H9 (cell line): ENCODE results near the gene EPHB2. TPM values are rescaled to one million over a fixed set of nuclear protein-coding genes. Genes with fewer than 3 reads are reported as not detected.

Experiments used
- DNase-seq: peaks from one replicate; pipeline ENCODE4 v3.0.0-alpha.2; 2017
- H2AFZ ChIP-seq: one replicate; pipeline ENCODE4 v1.6.1; 2013; ENCODE audit warnings: mild to moderate bottlenecking, low read length, control low read depth, moderate library complexity
- H2AK5ac ChIP-seq: 2 replicates; pipeline ENCODE4 v1.6.1; 2013; ENCODE audit warnings: low read length, control low read depth, mixed read lengths; ENCODE audit not compliant: insufficient read length
- H2BK120ac ChIP-seq: one replicate; pipeline ENCODE4 v1.6.1; 2013; ENCODE audit warnings: low read depth, mild to moderate bottlenecking, low read length, control low read depth, inconsistent platforms; ENCODE audit not compliant: poor library complexity, severe bottlenecking
- H2BK12ac ChIP-seq: 2 replicates; pipeline ENCODE4 v1.6.1; 2013; ENCODE audit warnings: low read length, control low read depth, mixed read lengths, low read depth; ENCODE audit not compliant: insufficient read length
- H2BK15ac ChIP-seq: 2 replicates; pipeline ENCODE4 v1.6.1; 2013; ENCODE audit warnings: low read depth, low read length, control low read depth
- H2BK20ac ChIP-seq: one replicate; pipeline ENCODE4 v1.6.1; 2013; ENCODE audit warnings: low read depth, mild to moderate bottlenecking, low read length, control low read depth, inconsistent platforms; ENCODE audit not compliant: poor library complexity, severe bottlenecking
- H2BK5ac ChIP-seq: 2 replicates; pipeline ENCODE4 v1.6.1; 2013; ENCODE audit warnings: low read length, control low read depth, mixed read lengths; ENCODE audit not compliant: insufficient read length
- H3K14ac ChIP-seq: 2 replicates; pipeline ENCODE4 v1.6.1; 2013; ENCODE audit warnings: low read length, control low read depth; ENCODE audit not compliant: insufficient read depth
- H3K18ac ChIP-seq: 2 replicates; pipeline ENCODE4 v1.6.1; 2013; ENCODE audit warnings: low read depth, mild to moderate bottlenecking, mixed read lengths, low read length, control low read depth; ENCODE audit not compliant: insufficient read length
- H3K23ac ChIP-seq: 2 replicates; pipeline ENCODE4 v1.6.1; 2013; ENCODE audit warnings: low read length, control low read depth, mixed read lengths, low read depth; ENCODE audit not compliant: insufficient read length
- H3K23me2 ChIP-seq: 2 replicates; pipeline ENCODE4 v1.6.1; 2013; ENCODE audit warnings: low read depth, mild to moderate bottlenecking, mixed read lengths, low read length, control low read depth; ENCODE audit not compliant: insufficient read length, poor library complexity, severe bottlenecking
- H3K27ac ChIP-seq: 2 replicates; pipeline ENCODE4 v1.5.1; 2013; ENCODE audit warnings: low read length, control low read depth, mixed read lengths, low read depth; ENCODE audit not compliant: insufficient read length
- H3K27me3 ChIP-seq: 2 replicates; pipeline ENCODE4 v1.6.1; 2013; ENCODE audit warnings: low read length, control low read depth, inconsistent platforms; ENCODE audit not compliant: insufficient read depth
- H3K4ac ChIP-seq: 2 replicates; pipeline ENCODE4 v1.6.1; 2013; ENCODE audit warnings: low read depth, mild to moderate bottlenecking, control low read depth, inconsistent platforms, low read length, moderate library complexity
- H3K4me1 ChIP-seq: 2 replicates; pipeline ENCODE4 v1.6.1; 2013; ENCODE audit warnings: low read length, control low read depth, inconsistent platforms; ENCODE audit not compliant: insufficient read depth
- H3K4me2 ChIP-seq: 2 replicates; pipeline ENCODE4 v1.6.1; 2013; ENCODE audit warnings: low read length, control low read depth, mixed read lengths; ENCODE audit not compliant: insufficient read length, insufficient read depth
- H3K56ac ChIP-seq: 2 replicates; pipeline ENCODE4 v1.6.1; 2013; ENCODE audit warnings: low read depth, mild to moderate bottlenecking, mixed read lengths, low read length, control low read depth; ENCODE audit not compliant: insufficient read length
- H3K79me1 ChIP-seq: 2 replicates; pipeline ENCODE4 v1.6.1; 2013; ENCODE audit warnings: low read depth, mild to moderate bottlenecking, moderate library complexity, low read length, control low read depth, inconsistent platforms; ENCODE audit not compliant: insufficient read depth, poor library complexity, severe bottlenecking
- H3K79me2 ChIP-seq: 2 replicates; pipeline ENCODE4 v1.6.1; 2013; ENCODE audit warnings: low read length, control low read depth, inconsistent platforms; ENCODE audit not compliant: insufficient read depth
- H3K9ac ChIP-seq: 2 replicates; pipeline ENCODE4 v1.6.1; 2013; ENCODE audit warnings: low read length, control low read depth, mixed read lengths; ENCODE audit not compliant: insufficient read length; ENCODE audit errors: extremely low read depth
- H3K9me3 ChIP-seq: one replicate; pipeline ENCODE4 v1.6.1; 2013; ENCODE audit warnings: low read depth, low read length, inconsistent platforms; ENCODE audit not compliant: control insufficient read depth
- H3T11ph ChIP-seq: one replicate; pipeline ENCODE4 v1.6.1; 2013; ENCODE audit warnings: mild to moderate bottlenecking, low read length, control low read depth, inconsistent platforms
- H4K20me1 ChIP-seq: one replicate; pipeline ENCODE4 v1.6.1; 2013; ENCODE audit not compliant: control insufficient read depth, insufficient read length, insufficient read depth
- H4K5ac ChIP-seq: 2 replicates; pipeline ENCODE4 v1.6.1; 2013; ENCODE audit warnings: low read depth, mild to moderate bottlenecking, mixed read lengths, low read length, control low read depth; ENCODE audit not compliant: insufficient read length
- H4K8ac ChIP-seq: replicated peaks from 2 replicates; pipeline ENCODE4 v1.6.1; 2013; ENCODE audit warnings: low read length, control low read depth, mixed read lengths, low read depth; ENCODE audit not compliant: insufficient read length
- H4K91ac ChIP-seq: 2 replicates; pipeline ENCODE4 v1.6.1; 2013; ENCODE audit warnings: low read depth, mild to moderate bottlenecking, moderate library complexity, mixed read lengths, low read length, control low read depth; ENCODE audit not compliant: insufficient read length
- H3K27ac Mint-ChIP-seq, 3 experiments: 2 replicates in 2 of 3; 3 replicates in 1 of 3; pipeline ENCODE4 v1.8.0; 2020 to 2021; ENCODE audit warnings: mixed read lengths in 3 of 3, mild to moderate bottlenecking in 1 of 3, moderate library complexity in 1 of 3
- H3K27me3 Mint-ChIP-seq: 2 replicates; pipeline ENCODE4 v1.8.0; 2021; ENCODE audit warnings: low read depth, mild to moderate bottlenecking, moderate library complexity, mixed read lengths
- H3K36me3 Mint-ChIP-seq, 3 experiments: 2 replicates in 2 of 3; 3 replicates in 1 of 3; pipeline ENCODE4 v1.8.0; 2020 to 2021; ENCODE audit warnings: low read depth in 3 of 3, mixed read lengths in 3 of 3; ENCODE audit not compliant: insufficient read depth in 1 of 3
- H3K4me1 Mint-ChIP-seq, 2 experiments: 2 replicates each; pipeline ENCODE4 v1.8.0; 2020; ENCODE audit warnings: mixed read lengths in 2 of 2
- H3K4me3 Mint-ChIP-seq, 2 experiments: 2 replicates in 1 of 2; 3 replicates in 1 of 2; pipeline ENCODE4 v1.8.0; 2020 to 2021; ENCODE audit warnings: mild to moderate bottlenecking in 2 of 2, mixed read lengths in 2 of 2, moderate library complexity in 1 of 2
- H3K9me3 Mint-ChIP-seq, 2 experiments: 2 replicates in 1 of 2; 3 replicates in 1 of 2; pipeline ENCODE4 v1.8.0; 2020; ENCODE audit warnings: mild to moderate bottlenecking in 2 of 2, mixed read lengths in 2 of 2, moderate library complexity in 1 of 2
- CTCF ChIP-seq: fragments of 200-600 bp; sonication (generic); conservative IDR thresholded peaks from 3 replicates; pipeline ENCODE4 v1.8.0; 2021; ENCODE audit warnings: antibody characterized with exemption, mild to moderate bottlenecking
- WGBS: extraction: QIAGEN DNeasy Blood & Tissue Kit; methylation state at CpG from one replicate; pipeline ENCODE4 v1.1.7; 2013; ENCODE audit warnings: missing lambda C conversion rate, low lambda C conversion rate, mixed read lengths; ENCODE audit not compliant: insufficient read length; ENCODE audit errors: extremely low coverage; 5-methylcytosine and 5-hydroxymethylcytosine counted together
- total RNA-seq: library from RNA; stranded (reverse); gene quantifications from 2 replicates; pipeline ENCODE4 v1.2.1, GENCODE V29; 2021

EPHB2 gene
- total RNA-seq, 1 experiment from 2014 or later = 9.5 TPM

GRCh38 chr1:22775478-22775877, 64.8 kb downstream of the EPHB2 start:
- H3K9ac ChIP-seq = no peak overlapping the region
- no peak overlapping the region for H3K18ac ChIP-seq
- no peak overlapping the region for H3K56ac ChIP-seq
- no peak overlapping the region for H4K5ac ChIP-seq
- no peak overlapping the region for H2BK120ac ChIP-seq
- H4K91ac ChIP-seq = no peak overlapping the region
- no peak for DNase-seq
- H4K20me1 ChIP-seq = no peaks in the 10 kb centered on the region
- no peak overlapping the region for H3K14ac ChIP-seq
- Mint-ChIP-seq H3K27me3 (no peaks in the 10 kb centered on the region; the same call in 1 of the 2 replicates), H3K4me3 (no peak overlapping the region), H3K27ac (no peak overlapping the region; a peak in 2 of 7 replicates), H3K36me3 (no peaks in the 10 kb centered on the region; a peak in 1 of 7 replicates), H3K9me3 (no peaks in the 10 kb centered on the region), H3K4me1 (peaks cover 2 to 32% of the 10 kb centered on the region in 2 experiments)
- no peak overlapping the region for H3K4me2 ChIP-seq
- H2AFZ ChIP-seq = no peak overlapping the region
- H3K27me3 ChIP-seq = no peaks in the 10 kb centered on the region
- no peak overlapping the region for H3T11ph ChIP-seq
- H2BK15ac ChIP-seq = no peak overlapping the region
- no peak overlapping the region for H2BK20ac ChIP-seq
- H3K4ac ChIP-seq = no peak overlapping the region
- no peak overlapping the region for H3K27ac ChIP-seq
- H4K8ac ChIP-seq = no peak overlapping the region
- no peaks in the 10 kb centered on the region for H3K79me1 ChIP-seq
- H2AK5ac ChIP-seq = no peak overlapping the region
- TF ChIP-seq CTCF = no peak
- no CpG with 5 or more reads among the region's 7 CpGs for WGBS
- H3K9me3 ChIP-seq = no peaks in the 10 kb centered on the region
- H2BK5ac ChIP-seq = no peak overlapping the region
- no peaks in the 10 kb centered on the region for H3K79me2 ChIP-seq
- no peaks in the 10 kb centered on the region for H3K4me1 ChIP-seq
- no peak overlapping the region for H2BK12ac ChIP-seq
- H3K23ac ChIP-seq = no peak overlapping the region
- H3K23me2 ChIP-seq = no peaks in the 10 kb centered on the region
